Psoas muscle (tissue), 8 donors: ENCODE measurements around the gene CDC42BPB. TPM values are rescaled to one million over a fixed set of nuclear protein-coding genes. Genes with fewer than 3 reads are reported as not detected.

Source experiments
- ATAC-seq, 4 donors: fragments of 200-7000 bp; cut with Tn5 transposase; one replicate each; pipeline ENCODE4 v1.9.1; 2020; ENCODE audit warnings: moderate library complexity in 3 of 4, mild to moderate bottlenecking in 2 of 4
- DNase-seq, 2 donors: peaks; one replicate each; pipeline ENCODE4 v3.0.0-alpha.2; 2020
- H3K27ac ChIP-seq: fragments of 200-600 bp; one replicate; pipeline ENCODE4 v1.8.0; 2022
- H3K27me3 ChIP-seq, 3 donors: fragments of 200-600 bp in 1 of 3; one replicate each; pipeline versions ENCODE4 v1.6.1 to v1.8.0; 2013 to 2022; ENCODE audit warnings: low read length in 2 of 3, mild to moderate bottlenecking in 2 of 3, moderate library complexity in 1 of 3; ENCODE audit not compliant: insufficient read depth in 3 of 3
- H3K36me3 ChIP-seq, 2 donors: fragments of 200-600 bp in 1 of 2; one replicate each; pipeline versions ENCODE4 v1.6.1 to v1.8.0; 2013 to 2022; ENCODE audit warnings: low read depth in 1 of 2, mild to moderate bottlenecking in 1 of 2, moderate library complexity in 1 of 2; ENCODE audit not compliant: insufficient read depth in 1 of 2
- H3K4me1 ChIP-seq: fragments of 200-600 bp; one replicate; pipeline ENCODE4 v1.8.0; 2022
- H3K4me3 ChIP-seq: fragments of 200-600 bp; one replicate; pipeline ENCODE4 v1.8.0; 2022; ENCODE audit warnings: mild to moderate bottlenecking
- H3K9me3 ChIP-seq: fragments of 200-600 bp; one replicate; pipeline ENCODE4 v1.8.0; 2022
- WGBS, 3 donors: extraction: QIAGEN DNeasy Blood & Tissue Kit; methylation state at CpG; one replicate each; pipeline versions ENCODE4 v1.1.6 to v1.1.7; 2013; 5-methylcytosine and 5-hydroxymethylcytosine counted together
- intact Hi-C, 2 donors: fragments of 100-400 bp; cut with DNase I; formaldehyde crosslinking; loops; one replicate each; pipeline versions ENCODE4 v1.11.0 to v1.14.2; 2022
- polyA plus RNA-seq, 3 donors: library from polyadenylated mRNA; stranded (reverse); fragments of 200-250 nt; gene quantifications; one replicate each; pipeline ENCODE4 v1.2.3, GENCODE V29; 2013
- total RNA-seq, 4 donors: library from RNA; stranded (reverse); fragmentation: NEBNext Ultra II Directional in 2 of 4; extraction: Animal tissue kit (Norgen Biotek cat#: 25700) in 2 of 4; gene quantifications; one replicate each; pipeline versions ENCODE4 v1.2.1 to v1.2.4, GENCODE V29; 2021 to 2023
- TF ChIP-seq, protein P1 (sequence below): fragments of 200-600 bp; IDR thresholded peaks from one replicate; pipeline ENCODE4 v1.8.0; 2022; ENCODE audit warnings: antibody characterized with exemption
- donor health status: healthy with polysubstance abuse.
- donor health status: DM: no; HTN: no; CAD: no; lungs with moderate emphysema.
- donor health status: Bipolar disorder and iron deficiency.
- donor health status: healthy.
- donor health status: DM: yes; HTN: yes; CAD: no.
- donor health status: DM: no; HTN: no; CAD: no.
- donor health status: DM: no; HTN: no; CAD: no.
- donor health status: DM: yes; HTN: yes; CAD: no.

The CDC42BPB gene
- total and polyA plus RNA-seq, 7 donors, result 20.2 to 57.4 (median 40.0) TPM

DNA sequence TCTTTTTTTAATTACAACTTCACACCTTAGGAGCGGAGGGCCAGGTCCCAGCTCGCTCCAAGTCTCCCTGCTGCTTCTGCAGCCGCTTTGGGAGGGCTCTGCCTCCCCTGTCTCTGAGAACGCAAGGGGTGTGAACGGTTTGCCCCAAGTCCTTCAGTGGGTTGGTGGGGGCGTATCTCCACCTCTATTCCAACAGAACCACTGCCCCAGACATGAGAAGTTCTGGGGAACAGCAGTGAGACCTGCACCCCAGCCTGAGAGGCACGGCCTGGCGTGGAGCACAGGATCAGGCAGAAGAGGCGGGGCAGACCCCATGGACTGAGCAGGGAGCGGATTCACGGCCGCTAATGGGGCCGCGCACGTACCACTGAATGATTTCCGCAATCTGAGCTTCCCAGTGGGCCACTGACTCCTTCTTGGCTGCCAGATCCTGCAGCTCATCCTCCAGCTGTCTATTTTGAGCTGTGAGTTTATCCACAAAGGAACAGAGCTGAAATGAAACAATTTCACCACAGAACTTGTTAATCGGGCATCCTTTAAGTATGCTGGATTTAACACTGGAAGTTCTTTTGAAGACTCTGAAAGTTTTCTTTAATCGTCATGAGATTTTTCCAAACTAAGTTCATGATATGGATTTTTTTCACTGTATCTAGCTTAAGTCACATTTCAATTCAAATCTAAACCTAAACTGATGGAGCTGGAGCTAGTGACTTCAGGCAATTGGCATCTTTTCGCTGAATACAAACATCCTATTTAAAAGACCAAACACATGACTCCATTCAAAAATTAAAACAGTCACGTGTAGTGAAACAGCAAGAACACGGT lies 90.5 kb downstream of the CDC42BPB start:
- TF ChIP-seq, protein P1, sequence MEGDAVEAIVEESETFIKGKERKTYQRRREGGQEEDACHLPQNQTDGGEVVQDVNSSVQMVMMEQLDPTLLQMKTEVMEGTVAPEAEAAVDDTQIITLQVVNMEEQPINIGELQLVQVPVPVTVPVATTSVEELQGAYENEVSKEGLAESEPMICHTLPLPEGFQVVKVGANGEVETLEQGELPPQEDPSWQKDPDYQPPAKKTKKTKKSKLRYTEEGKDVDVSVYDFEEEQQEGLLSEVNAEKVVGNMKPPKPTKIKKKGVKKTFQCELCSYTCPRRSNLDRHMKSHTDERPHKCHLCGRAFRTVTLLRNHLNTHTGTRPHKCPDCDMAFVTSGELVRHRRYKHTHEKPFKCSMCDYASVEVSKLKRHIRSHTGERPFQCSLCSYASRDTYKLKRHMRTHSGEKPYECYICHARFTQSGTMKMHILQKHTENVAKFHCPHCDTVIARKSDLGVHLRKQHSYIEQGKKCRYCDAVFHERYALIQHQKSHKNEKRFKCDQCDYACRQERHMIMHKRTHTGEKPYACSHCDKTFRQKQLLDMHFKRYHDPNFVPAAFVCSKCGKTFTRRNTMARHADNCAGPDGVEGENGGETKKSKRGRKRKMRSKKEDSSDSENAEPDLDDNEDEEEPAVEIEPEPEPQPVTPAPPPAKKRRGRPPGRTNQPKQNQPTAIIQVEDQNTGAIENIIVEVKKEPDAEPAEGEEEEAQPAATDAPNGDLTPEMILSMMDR, result no peak
- Histone ChIP-seq H3K4me3 (no peak overlapping the region), H3K27me3 (no peaks in the 10 kb centered on the region), H3K36me3 (peaks cover 19 to 100% of the 10 kb centered on the region in 2 donors), H3K4me1 (peaks cover 23% of the 10 kb centered on the region), H3K9me3 (no peaks in the 10 kb centered on the region), H3K27ac (peak overlapping the region; percentile 72)
- ATAC-seq, result peak; percentile 71 to 85 (median 75)
- peak; percentile 40 to 86 for DNase-seq
- intact Hi-C loops, result no loop called here
- 43 to 57% (median 47%) methylated on average over 21 of the region's 21 CpGs for WGBS, 3 donors

DNA sequence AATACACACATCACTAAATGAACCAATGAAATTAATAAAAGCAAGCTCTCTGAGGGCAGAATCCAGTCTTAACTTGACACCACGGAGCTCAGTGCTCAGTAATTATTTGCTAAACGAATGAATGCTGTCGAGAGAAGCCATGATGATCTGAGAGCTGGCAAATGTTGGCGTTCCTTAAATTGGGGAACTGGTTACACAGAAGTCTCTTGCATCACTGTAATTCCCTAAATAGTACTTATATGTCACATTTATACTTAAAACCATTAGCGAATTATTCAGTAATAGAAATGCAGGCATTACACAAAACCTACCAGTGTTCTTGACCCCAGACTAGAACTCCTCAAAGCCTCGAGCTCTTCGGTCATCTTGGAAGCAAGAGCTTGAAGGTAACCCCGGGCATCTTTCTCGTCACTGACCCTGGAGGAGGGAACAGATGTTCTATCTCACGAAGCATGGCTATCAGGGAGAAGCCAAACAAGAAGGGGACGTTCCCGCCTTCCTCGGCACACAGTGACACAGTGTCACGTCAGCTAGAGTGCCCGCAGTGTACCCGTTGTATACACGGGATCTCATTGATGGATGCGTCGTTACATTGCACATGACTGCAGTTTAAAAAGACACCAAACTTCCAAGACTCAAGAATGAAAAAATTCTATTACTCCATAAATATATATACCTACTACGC lies 91.2 kb downstream of the CDC42BPB start:
- intact Hi-C loops, result no loop called here
- Histone ChIP-seq H3K27ac (peak overlapping the region; percentile 72), H3K9me3 (no peaks in the 10 kb centered on the region), H3K27me3 (no peaks in the 10 kb centered on the region), H3K4me3 (no peak overlapping the region), H3K4me1 (peaks cover 23% of the 10 kb centered on the region), H3K36me3 (peaks cover 16 to 100% of the 10 kb centered on the region in 2 donors)
- ATAC-seq, result no peak
- WGBS, 3 donors, result 92 to 97% (median 95%) methylated on average over 20 of the region's 20 CpGs
- TF ChIP-seq, protein P1, result no peak
- DNase-seq, result no peak

DNA sequence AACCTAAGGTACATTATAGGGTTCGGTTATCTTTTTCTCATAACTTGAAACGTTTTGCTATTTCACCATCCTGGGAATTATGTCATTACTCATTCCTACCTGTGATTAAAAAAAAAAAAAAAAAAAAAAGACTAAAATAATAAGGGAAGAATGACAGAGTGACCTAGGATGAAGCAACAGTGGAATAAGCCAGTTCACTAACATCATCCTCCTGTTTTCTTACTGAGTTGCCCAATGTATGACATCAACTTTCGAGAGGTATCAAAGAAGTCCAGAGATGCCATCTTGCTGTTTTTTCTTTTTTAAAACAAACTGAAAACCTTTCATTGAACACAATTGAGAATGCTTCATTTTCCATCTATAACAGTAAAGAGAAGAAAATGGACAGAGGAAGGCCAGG lies 92.1 kb downstream of the CDC42BPB start:
- DNase-seq, result no peak
- TF ChIP-seq, protein P1, result no peak
- no peaks in the 10 kb centered on the region for H3K9me3 ChIP-seq
- H3K27ac ChIP-seq, result no peak overlapping the region
- no peak overlapping the region for H3K4me3 ChIP-seq
- 91 to 96% (median 92%) methylated on average over 3 of the region's 3 CpGs for WGBS, 3 donors
- ATAC-seq, result no peak
- H3K36me3 ChIP-seq, result peaks cover 16 to 100% of the 10 kb centered on the region in 2 donors
- H3K27me3 ChIP-seq, result no peaks in the 10 kb centered on the region
- H3K4me1 ChIP-seq, result peaks cover 23% of the 10 kb centered on the region
- intact Hi-C loops, result no loop called here

DNA sequence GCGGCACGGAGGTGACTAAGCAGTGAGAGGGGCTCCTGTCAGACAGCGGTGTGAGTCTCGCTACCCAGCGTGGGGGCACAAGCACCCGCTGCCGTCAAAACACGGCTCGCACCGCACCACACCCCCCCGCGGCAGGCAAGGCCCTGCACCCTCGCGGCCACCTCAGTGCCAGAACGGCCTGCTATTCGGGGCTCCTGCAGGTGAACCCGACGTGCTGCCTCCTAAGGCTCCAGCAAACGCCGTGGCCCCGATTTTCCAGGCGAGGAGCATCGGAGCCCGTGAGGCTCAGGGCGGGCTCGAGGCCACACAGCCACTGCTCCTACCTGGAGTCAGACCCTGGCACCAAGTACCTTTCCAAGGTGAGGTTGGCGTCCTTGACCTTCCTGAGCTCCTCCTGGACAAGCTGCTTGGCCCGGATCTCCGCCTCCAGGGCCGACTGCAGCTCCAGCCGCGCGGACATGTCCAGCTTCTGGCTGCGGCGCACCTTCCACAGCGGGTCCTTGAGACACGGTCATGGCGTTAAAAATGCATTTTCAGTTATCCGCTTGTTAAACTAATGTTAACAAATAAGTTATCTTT lies 93.1 kb downstream of the CDC42BPB start:
- Histone ChIP-seq H3K27me3 (no peaks in the 10 kb centered on the region), H3K9me3 (no peaks in the 10 kb centered on the region), H3K27ac (no peak overlapping the region), H3K4me3 (no peak overlapping the region), H3K4me1 (peaks cover 16% of the 10 kb centered on the region), H3K36me3 (peaks cover 16 to 100% of the 10 kb centered on the region in 2 donors)
- intact Hi-C loops, result no loop called here
- 96% methylated on average over 39 of the region's 39 CpGs for WGBS, 3 donors
- ATAC-seq (no peak), DNase-seq (no peak)
- TF ChIP-seq, protein P1, result no peak
